HuH-7.5 (cell line): Measurements from ENCODE around the gene AGPAT1.
"Not testable (repeated sequence)": the region's sequence is repeated elsewhere in the genome, so short reads cannot be mapped to it uniquely, and the experiment has no call there.

ENCODE experiments used
- DNase-seq: peaks from one replicate; pipeline ENCODE4 v3.0.0; 2011; ENCODE audit warnings: low spot score

AGPAT1 gene

GRCh38 chr6:32175711-32176475 lies at the start of gene AGPAT1:
Gene AGPAT1, minus strand, starts transcription at chr6:32176084. Its CDS starts 4,588 bp downstream, at chr6:32171496.
- peak; percentile 86 for DNase-seq

DNA sequence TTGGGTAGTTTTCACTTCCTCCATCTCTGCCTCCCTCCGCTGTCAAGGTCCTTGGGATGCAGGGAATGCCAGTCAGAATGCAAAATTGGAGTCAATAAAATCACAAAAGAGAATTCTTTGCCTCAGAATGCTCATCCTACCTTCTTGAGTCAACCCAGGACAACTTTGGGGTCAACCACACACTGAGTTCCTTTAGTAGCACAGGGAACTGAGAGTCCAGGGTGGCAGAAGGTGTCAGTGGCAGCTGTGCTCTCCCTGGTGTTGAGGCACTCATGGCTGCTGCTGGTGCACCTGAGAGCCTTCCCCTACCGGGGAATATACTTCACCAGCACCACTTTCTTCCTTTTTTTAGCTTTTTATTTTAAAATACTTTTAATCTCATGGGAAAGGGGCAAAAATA lies 48.8 kb upstream of the AGPAT1 start:
- no peak for DNase-seq

GRCh38 chr6:32223258-32224235 lies 47.7 kb upstream of the AGPAT1 start, which contains the start of gene NOTCH4:
Gene NOTCH4, minus strand, starts transcription at chr6:32224067. Its CDS starts 139 bp downstream, at chr6:32223928.
- no peak for DNase-seq

DNA sequence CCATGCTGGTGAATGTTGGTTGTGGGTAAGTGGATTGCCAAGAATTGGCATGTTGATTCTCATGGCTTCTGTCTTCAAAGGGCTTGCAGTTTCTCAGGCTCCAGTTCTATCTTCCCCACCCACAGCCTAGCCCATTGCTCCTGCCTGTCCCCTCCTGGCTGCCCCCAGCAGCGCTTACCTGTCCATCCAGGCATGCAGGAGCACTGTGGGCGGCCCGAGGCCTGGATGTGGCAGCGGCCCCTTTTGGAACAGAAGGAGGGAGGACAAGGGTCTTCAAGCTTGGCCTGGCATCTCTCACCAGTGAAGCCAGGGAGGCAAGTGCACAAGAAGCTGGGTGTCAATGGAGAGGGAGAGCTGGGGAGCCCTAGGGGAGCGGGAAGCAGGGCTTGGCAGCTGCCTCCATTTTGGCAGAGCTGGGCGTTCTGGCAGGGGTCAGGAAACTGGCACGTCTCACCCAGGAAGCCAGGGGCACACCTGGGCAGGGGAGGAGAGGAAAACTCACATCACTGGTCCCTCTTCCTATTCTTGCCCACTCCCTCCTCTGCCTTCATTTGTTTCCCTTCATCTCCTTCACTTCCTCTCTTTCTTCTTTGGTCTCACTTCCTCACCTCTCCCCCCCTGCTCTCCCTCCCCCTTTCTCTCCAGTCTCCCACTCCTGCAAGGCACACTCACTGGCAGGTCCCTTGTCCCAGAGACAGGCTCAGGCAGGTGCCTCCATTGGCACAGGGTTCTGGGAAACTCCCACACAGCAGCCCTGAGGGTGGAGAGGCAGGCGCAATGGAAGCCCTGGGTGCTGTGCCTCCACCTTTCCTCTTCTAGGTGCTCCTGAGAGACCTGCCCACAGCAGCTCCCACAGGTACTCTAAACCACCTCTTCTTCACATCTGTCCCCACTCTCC lies 46.7 kb upstream of the AGPAT1 start:
- DNase-seq, result no peak

DNA sequence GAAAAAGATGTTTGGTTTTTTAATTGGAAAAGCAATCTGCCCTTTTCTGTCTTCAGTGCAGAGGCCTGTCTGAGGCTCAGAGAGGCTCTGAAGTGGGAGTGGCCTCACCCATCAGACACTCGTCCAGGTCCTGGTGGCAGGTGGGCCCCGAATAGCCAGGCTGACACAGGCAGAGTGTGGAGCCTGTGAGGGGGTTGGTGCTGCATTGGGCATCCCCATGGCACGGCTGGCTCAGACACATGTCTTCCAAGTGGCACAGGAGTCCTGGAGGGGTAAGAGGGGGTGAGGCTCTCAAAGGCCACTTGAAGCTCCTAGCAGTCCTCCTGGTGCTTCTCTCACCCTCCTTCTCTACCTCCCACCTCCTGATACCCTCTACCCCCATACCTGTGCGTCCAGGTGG lies 44.1 kb upstream of the AGPAT1 start:
- no peak for DNase-seq

GRCh38 chr6:32218167-32218566 lies 42.3 kb upstream of the AGPAT1 start:
- DNase-seq, result no peak

GRCh38 chr6:32216998-32217397 lies 41.1 kb upstream of the AGPAT1 start:
- DNase-seq, result no peak

- DNase-seq, result no peak
These were observed 40.4 kb upstream of the AGPAT1 start for GRCh38 chr6:32216285-32216684.

DNA sequence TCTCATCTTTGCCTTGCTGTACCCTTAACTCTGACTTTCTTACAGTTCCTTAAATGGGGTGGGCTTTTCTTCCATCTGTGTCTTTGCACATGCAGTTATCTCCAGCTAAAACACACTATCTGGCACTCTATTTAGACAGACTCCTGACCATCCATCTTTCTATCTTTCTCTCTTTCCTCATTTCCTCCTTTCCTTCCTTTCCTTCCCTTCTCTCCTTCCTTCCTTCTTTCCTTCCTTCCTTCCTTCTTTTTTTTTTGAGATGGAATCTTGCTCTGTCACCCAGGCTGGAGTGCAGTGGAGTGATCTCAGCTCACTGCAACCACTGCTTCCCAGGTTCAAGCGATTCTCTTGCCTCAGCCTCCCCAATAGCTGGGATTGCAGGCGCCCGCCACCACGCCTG lies 39.7 kb upstream of the AGPAT1 start:
- DNase-seq, result no peak

DNA sequence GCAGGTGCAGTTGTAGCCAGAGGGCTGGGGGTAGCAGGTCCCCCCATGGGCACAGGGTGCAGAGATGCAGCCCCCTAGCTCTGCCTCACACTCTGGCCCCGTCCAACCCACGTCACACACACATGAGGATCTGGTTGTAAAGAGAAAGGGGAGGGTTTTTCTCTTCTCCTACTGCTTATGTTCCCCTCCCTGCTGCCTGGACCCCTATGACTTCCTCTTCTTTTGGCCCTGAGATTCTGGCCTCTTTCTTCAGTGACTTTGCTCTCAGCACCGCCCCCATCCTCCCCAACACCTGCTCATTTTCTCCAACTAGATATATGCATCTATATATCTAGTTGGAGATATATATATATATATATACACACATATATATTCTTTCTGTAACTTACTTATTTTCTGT lies 38.2 kb upstream of the AGPAT1 start:
- no peak for DNase-seq

GRCh38 chr6:32213649-32214048 lies 37.8 kb upstream of the AGPAT1 start:
- no peak for DNase-seq

- DNase-seq, result no peak
These were observed 36.3 kb upstream of the AGPAT1 start for GRCh38 chr6:32212076-32212760.

DNA sequence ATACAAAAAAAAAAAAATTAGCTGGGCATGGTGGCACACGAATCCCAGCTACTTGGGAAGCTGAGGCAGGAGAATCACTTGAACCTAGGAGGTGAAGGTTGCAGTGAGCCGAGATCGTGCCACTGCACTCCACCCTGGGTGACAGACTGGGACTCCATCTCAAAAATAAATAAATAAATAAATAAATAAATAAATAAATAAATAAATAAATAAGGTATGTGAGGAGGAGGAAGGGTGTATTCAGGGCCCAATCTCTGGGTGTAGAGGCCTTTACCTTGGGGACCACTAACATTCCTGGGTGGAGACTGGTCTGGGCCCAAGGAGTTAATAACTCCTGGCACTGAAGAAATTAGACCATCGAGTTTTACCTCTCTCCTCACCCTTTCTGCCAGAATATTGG lies 35.5 kb upstream of the AGPAT1 start:
- DNase-seq, result not testable (repeated sequence)

DNA sequence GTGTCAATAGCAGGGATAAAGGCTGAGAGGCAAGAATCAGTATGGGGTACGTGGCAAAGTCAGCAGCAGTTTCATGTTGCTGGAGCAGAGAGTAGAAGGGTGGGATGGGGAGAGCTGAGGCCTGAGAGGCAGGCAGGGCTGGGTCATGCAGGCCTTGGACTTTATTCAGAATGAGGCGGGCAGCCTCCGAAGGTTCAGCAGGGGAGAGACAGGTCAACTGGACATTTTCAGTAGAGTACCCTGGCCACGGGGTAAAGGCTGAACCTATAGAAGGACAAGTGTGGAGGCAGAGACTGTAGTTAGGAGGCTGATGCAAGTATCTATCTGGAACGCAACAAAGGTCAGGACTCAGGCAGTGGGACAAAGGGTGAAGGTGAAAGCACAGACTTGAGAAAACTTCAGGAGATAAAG lies 34.3 kb upstream of the AGPAT1 start:
- DNase-seq, result no peak

GRCh38 chr6:32208996-32209395 lies 33.1 kb upstream of the AGPAT1 start:
- DNase-seq, result no peak

DNA sequence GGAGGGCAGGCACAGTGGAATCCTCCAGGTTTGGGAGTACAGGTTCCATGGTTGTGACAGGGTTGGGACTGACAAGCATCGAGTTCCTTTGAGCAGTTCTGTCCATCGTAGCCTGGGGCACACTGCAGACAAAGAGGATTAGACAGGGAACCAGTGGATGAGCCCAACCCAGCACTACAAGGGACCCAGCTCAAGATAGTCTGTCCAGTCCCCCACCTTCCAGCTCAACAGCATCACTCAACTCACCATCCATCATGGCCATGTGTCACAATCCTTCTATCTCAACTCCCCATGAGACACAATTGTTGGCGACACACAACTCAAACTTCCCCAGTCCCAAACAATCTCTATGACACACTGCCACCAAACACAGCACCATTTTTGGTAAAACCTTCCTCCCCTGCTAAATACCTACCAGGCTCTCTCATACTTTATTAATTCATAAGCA lies 28.4 kb upstream of the AGPAT1 start:
- no peak for DNase-seq

GRCh38 chr6:32203426-32204267 lies 27.8 kb upstream of the AGPAT1 start:
- no peak for DNase-seq

DNA sequence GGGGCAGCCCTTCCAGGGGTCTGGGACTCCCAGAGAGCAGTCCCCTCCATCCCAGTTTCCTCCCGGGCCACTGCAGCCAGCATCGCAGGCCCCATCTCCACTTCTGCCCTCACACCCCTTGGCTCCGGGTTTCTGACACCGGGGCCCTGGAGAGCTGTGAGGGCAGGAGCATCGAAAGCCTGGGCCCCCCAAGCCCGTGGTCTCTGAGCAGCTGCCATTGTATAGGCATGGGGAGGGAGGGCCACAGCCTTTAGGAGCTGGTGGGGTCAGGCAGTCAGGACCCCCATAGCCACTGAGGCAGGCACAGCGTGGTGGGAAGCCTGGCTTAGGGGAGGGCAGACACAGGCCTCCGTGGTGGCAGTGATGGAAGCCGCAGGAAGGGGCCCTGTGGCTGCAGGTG lies 26.3 kb upstream of the AGPAT1 start:
- no peak for DNase-seq

GRCh38 chr6:32200711-32201475 lies 25.0 kb upstream of the AGPAT1 start:
- DNase-seq, result no peak
